CD14-positive monocyte (primary cell): ENCODE results near the gene OBSCN. TPM values are rescaled to one million over a fixed set of nuclear protein-coding genes. Genes with fewer than 3 reads are reported as not detected.

ENCODE experiments used
- DNase-seq, 3 donors: peaks; one replicate each; pipeline ENCODE4 v3.0.0-alpha.2; 2011 to 2022
- H2AFZ ChIP-seq: 2 replicates; pipeline ENCODE4 v1.6.0; 2012; ENCODE audit warnings: mild to moderate bottlenecking, low read depth, low read length, inconsistent platforms; ENCODE audit not compliant: insufficient read depth, poor library complexity, severe bottlenecking
- H3K27ac ChIP-seq, 2 donors: 1 replicate in 1 of 2; 2 replicates in 1 of 2; pipeline ENCODE4 v1.5.1; 2012 to 2013; ENCODE audit warnings: low read length in 2 of 2, control low read depth in 1 of 2, inconsistent platforms in 1 of 2, low read depth in 1 of 2, mild to moderate bottlenecking in 1 of 2
- H3K27me3 ChIP-seq, 2 donors: one replicate each; pipeline versions ENCODE4 v1.6.0 to v1.6.1; 2011 to 2013; ENCODE audit warnings: low read length in 2 of 2; ENCODE audit not compliant: control insufficient read depth in 2 of 2, insufficient read depth in 2 of 2
- H3K36me3 ChIP-seq, 2 donors: replicated peaks in 1 of 2; 1 replicate in 1 of 2; 2 replicates in 1 of 2; pipeline versions ENCODE4 v1.5.1 to v1.6.1; 2012 to 2013; ENCODE audit warnings: low read length in 2 of 2, control low read depth in 1 of 2, inconsistent platforms in 1 of 2, mild to moderate bottlenecking in 1 of 2; ENCODE audit not compliant: insufficient read depth in 2 of 2, control insufficient read depth in 1 of 2
- H3K4me1 ChIP-seq, 2 donors: 1 replicate in 1 of 2; 2 replicates in 1 of 2; pipeline versions ENCODE4 v1.5.1 to v1.6.1; 2012 to 2013; ENCODE audit warnings: low read length in 2 of 2, control low read depth in 1 of 2, inconsistent platforms in 1 of 2, mild to moderate bottlenecking in 1 of 2, moderate library complexity in 1 of 2; ENCODE audit not compliant: insufficient read depth in 2 of 2, control insufficient read depth in 1 of 2
- H3K4me2 ChIP-seq: replicated peaks from 2 replicates; pipeline ENCODE3; 2012; ENCODE audit warnings: low read length, moderate library complexity, mild to moderate bottlenecking; ENCODE audit not compliant: poor library complexity, severe bottlenecking; ENCODE audit errors: extremely low read depth
- H3K4me3 ChIP-seq, 3 experiments: fragments of 200-600 bp in 1 of 3; sonication (generic) in 1 of 3; replicated peaks in 1 of 3; 1 replicate in 2 of 3; 2 replicates in 1 of 3; pipeline ENCODE4 v1.5.1; 2011 to 2013; ENCODE audit warnings: low read length in 3 of 3, mild to moderate bottlenecking in 3 of 3, control low read depth in 2 of 3, low read depth in 2 of 3, inconsistent platforms in 1 of 3, moderate library complexity in 1 of 3
- H3K79me2 ChIP-seq: 2 replicates; pipeline ENCODE4 v1.6.0; 2012; ENCODE audit warnings: mild to moderate bottlenecking, control low read depth, inconsistent platforms, low read length, moderate library complexity; ENCODE audit not compliant: insufficient read depth
- H3K9ac ChIP-seq: 2 replicates; pipeline ENCODE4 v1.6.0; 2017; ENCODE audit warnings: low read length, mild to moderate bottlenecking; ENCODE audit not compliant: insufficient read depth, poor library complexity, severe bottlenecking
- H3K9me3 ChIP-seq, 2 donors: replicated peaks in 1 of 2; 1 replicate in 1 of 2; 2 replicates in 1 of 2; pipeline versions ENCODE4 v1.5.1 to v1.6.1; 2012 to 2013; ENCODE audit warnings: low read length in 2 of 2, control low read depth in 1 of 2; ENCODE audit not compliant: control insufficient read depth in 1 of 2, insufficient read depth in 1 of 2
- H4K20me1 ChIP-seq: 2 replicates; pipeline ENCODE4 v1.6.0; 2012; ENCODE audit warnings: mild to moderate bottlenecking, low read length, control low read depth, moderate library complexity; ENCODE audit not compliant: insufficient read depth
- H3K27ac Mint-ChIP-seq, 7 donors: one replicate each; pipeline ENCODE4 v1.8.0; 2020; ENCODE audit warnings: mild to moderate bottlenecking in 7 of 7, mixed read lengths in 7 of 7, moderate library complexity in 6 of 7, inconsistent platforms in 2 of 7
- H3K27me3 Mint-ChIP-seq, 3 donors: one replicate each; pipeline ENCODE4 v1.8.0; 2021 to 2022; ENCODE audit warnings: low read depth in 3 of 3, mild to moderate bottlenecking in 3 of 3, mixed read lengths in 3 of 3, moderate library complexity in 3 of 3, inconsistent platforms in 1 of 3
- H3K36me3 Mint-ChIP-seq, 2 donors: one replicate each; pipeline ENCODE4 v1.8.0; 2020; ENCODE audit warnings: mixed read lengths in 2 of 2, inconsistent platforms in 1 of 2, mild to moderate bottlenecking in 1 of 2
- H3K4me1 Mint-ChIP-seq: one replicate; pipeline ENCODE4 v1.8.0; 2020; ENCODE audit warnings: mild to moderate bottlenecking, mixed read lengths
- H3K4me3 Mint-ChIP-seq, 2 donors: one replicate each; pipeline ENCODE4 v1.8.0; 2020; ENCODE audit warnings: mild to moderate bottlenecking in 2 of 2, mixed read lengths in 2 of 2, moderate library complexity in 1 of 2
- H3K9me3 Mint-ChIP-seq, 7 donors: one replicate each; pipeline ENCODE4 v1.8.0; 2020 to 2022; ENCODE audit warnings: mixed read lengths in 7 of 7, mild to moderate bottlenecking in 6 of 7, moderate library complexity in 6 of 7, inconsistent platforms in 2 of 7
- WGBS: methylation state at CpG from one replicate; pipeline ENCODE4 v1.1.5; 2013; ENCODE audit warnings: missing lambda C conversion rate; ENCODE audit not compliant: insufficient coverage; 5-methylcytosine and 5-hydroxymethylcytosine counted together
- intact Hi-C, 2 donors: fragments of 100-400 bp; cut with micrococcal nuclease; formaldehyde crosslinking; loops; one replicate each; pipeline versions ENCODE4 v1.15.0 to v1.15.1; 2023
- polyA plus RNA-seq, 3 donors: library from polyadenylated mRNA; depleted of rRNA in 1 of 3; unstranded in 2 of 3; stranded (reverse) in 1 of 3; fragments of 300-500 nt in 2 of 3; fragments of >200 nt in 1 of 3; fragmentation: Illumina TruSeq in 2 of 3; gene quantifications; 1 replicate in 2 of 3; 2 replicates in 1 of 3; pipeline ENCODE4 v1.2.3, GENCODE V29; 2012 to 2021
- TF ChIP-seq, protein P1 (sequence below): fragments of 200-600 bp; IDR thresholded peaks from one replicate; pipeline ENCODE4 v1.8.0; 2022; ENCODE audit warnings: antibody characterized with exemption, mild to moderate bottlenecking

OBSCN gene
- polyA plus RNA-seq, 3 donors = 0.57 to 1.5 (median 0.76) TPM

DNA sequence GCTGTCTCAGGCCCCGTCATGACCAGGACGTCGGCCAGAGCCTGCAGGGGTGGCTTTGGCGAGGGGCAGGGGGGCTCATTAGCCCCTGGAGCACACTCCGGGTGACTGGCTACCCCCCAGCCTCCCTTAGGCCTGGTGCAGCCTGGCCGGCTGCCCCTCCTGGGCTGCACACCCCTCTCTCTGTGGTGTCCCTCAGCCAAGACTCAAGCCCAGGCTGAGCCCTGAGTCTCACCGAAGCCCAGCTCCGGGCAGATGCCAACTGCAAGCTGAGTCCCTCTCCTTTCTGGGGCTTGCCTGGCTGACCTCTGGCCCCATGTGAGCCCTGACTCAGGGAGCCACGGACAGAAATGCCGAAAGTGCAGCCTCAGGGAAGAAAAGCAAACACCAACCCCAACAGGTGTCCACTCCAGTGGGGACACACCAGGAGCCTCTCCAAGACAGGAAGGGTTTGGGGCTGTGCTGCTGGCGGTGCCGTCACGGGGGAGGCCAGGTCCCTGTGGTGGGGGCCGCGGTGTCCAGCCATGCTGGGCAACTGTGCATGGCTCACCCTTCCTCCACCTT is 47.6 kb upstream of the OBSCN start:
- Histone ChIP-seq H3K36me3 (no peaks in the 10 kb centered on the region), H3K4me1 (peaks cover 20 to 25% of the 10 kb centered on the region in 2 donors), H4K20me1 (no peaks in the 10 kb centered on the region), H3K4me3 (no peak overlapping the region), H3K27ac (no peak overlapping the region), H3K79me2 (no peaks in the 10 kb centered on the region), H3K9me3 (no peaks in the 10 kb centered on the region), H2AFZ (no peak overlapping the region), H3K9ac (no peak overlapping the region), H3K27me3 (peaks cover 0 to 16% of the 10 kb centered on the region in 2 donors), H3K4me2 (no peak overlapping the region)
- no peaks in the 10 kb centered on the region for H3K36me3 Mint-ChIP-seq
- intact Hi-C loops = no loop called here
- H3K4me3 Mint-ChIP-seq = no peak overlapping the region
- TF ChIP-seq, protein P1, sequence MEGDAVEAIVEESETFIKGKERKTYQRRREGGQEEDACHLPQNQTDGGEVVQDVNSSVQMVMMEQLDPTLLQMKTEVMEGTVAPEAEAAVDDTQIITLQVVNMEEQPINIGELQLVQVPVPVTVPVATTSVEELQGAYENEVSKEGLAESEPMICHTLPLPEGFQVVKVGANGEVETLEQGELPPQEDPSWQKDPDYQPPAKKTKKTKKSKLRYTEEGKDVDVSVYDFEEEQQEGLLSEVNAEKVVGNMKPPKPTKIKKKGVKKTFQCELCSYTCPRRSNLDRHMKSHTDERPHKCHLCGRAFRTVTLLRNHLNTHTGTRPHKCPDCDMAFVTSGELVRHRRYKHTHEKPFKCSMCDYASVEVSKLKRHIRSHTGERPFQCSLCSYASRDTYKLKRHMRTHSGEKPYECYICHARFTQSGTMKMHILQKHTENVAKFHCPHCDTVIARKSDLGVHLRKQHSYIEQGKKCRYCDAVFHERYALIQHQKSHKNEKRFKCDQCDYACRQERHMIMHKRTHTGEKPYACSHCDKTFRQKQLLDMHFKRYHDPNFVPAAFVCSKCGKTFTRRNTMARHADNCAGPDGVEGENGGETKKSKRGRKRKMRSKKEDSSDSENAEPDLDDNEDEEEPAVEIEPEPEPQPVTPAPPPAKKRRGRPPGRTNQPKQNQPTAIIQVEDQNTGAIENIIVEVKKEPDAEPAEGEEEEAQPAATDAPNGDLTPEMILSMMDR = no peak
- 98% methylated on average over 13 of the region's 15 CpGs for WGBS
- H3K4me1 Mint-ChIP-seq = peaks cover 28% of the 10 kb centered on the region
- peaks cover 3 to 35% (median 18%) of the 10 kb centered on the region in 3 donors for H3K27me3 Mint-ChIP-seq
- no peak overlapping the region for H3K27ac Mint-ChIP-seq
- no peaks in the 10 kb centered on the region for H3K9me3 Mint-ChIP-seq
- DNase-seq = no peak

DNA sequence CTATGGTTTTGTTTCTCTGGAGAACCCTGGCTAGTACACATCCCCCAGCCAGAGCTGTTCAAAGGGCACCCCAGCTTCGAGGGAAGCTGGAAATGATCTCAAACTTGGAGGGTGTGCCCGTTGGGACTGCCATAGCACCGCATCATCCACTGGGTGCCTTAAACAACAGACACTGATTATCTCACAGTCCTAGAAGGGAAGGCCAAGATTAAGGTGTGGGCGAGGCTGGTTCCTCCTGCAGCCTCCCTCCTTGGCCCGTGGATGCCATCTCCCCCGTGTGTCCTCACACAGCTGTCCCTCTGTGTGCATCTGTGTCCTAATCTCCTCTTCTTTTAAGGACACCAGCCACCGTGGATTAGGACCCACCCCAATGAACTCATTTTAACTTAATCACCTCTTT is 46.5 kb upstream of the OBSCN start:
- Histone ChIP-seq H3K27me3 (peaks cover 0 to 16% of the 10 kb centered on the region in 2 donors), H4K20me1 (no peaks in the 10 kb centered on the region), H3K4me2 (no peak overlapping the region), H3K9ac (no peak overlapping the region), H3K9me3 (no peaks in the 10 kb centered on the region), H3K4me1 (peaks cover 23 to 27% of the 10 kb centered on the region in 2 donors), H3K79me2 (no peaks in the 10 kb centered on the region), H3K27ac (no peak overlapping the region), H2AFZ (no peak overlapping the region), H3K36me3 (no peaks in the 10 kb centered on the region), H3K4me3 (no peak overlapping the region)
- DNase-seq = no peak
- Mint-ChIP-seq H3K27ac (no peak overlapping the region), H3K4me3 (no peak overlapping the region), H3K36me3 (no peaks in the 10 kb centered on the region), H3K4me1 (peaks cover 25% of the 10 kb centered on the region), H3K9me3 (no peaks in the 10 kb centered on the region), H3K27me3 (peaks cover 3 to 35% (median 18%) of the 10 kb centered on the region in 3 donors)
- intact Hi-C loops = no loop called here
- TF ChIP-seq, protein P1 = no peak
- WGBS = 68% methylated on average over 6 of the region's 7 CpGs
